BLaER1 (cell line): ENCODE results near the gene ADCY2.

Experiments
- H3K27ac ChIP-seq: shearing (Covaris generic); formaldehyde crosslinking; 2 replicates; pipeline ENCODE4 v1.8.1; 2022
- H3K27me3 ChIP-seq: shearing (Covaris generic); formaldehyde crosslinking; 2 replicates; pipeline ENCODE4 v1.8.1; 2022
- H3K36me3 ChIP-seq: shearing (Covaris generic); formaldehyde crosslinking; 2 replicates; pipeline ENCODE4 v1.8.1; 2022
- H3K4me1 ChIP-seq: shearing (Covaris generic); formaldehyde crosslinking; 2 replicates; pipeline ENCODE4 v1.8.1; 2022
- H3K4me2 ChIP-seq: shearing (Covaris generic); formaldehyde crosslinking; 2 replicates; pipeline ENCODE4 v1.8.1; 2022
- H3K4me3 ChIP-seq: shearing (Covaris generic); formaldehyde crosslinking; 2 replicates; pipeline ENCODE4 v1.8.1; 2022
- H3K9ac ChIP-seq: shearing (Covaris generic); formaldehyde crosslinking; 2 replicates; pipeline ENCODE4 v1.8.1; 2022
- H3K9me3 ChIP-seq: shearing (Covaris generic); formaldehyde crosslinking; 2 replicates; pipeline ENCODE4 v1.8.1; 2022
- H4K20me1 ChIP-seq: shearing (Covaris generic); formaldehyde crosslinking; 2 replicates; pipeline ENCODE4 v1.8.1; 2022
- Cebpa-rat ChIP-seq: shearing (Covaris generic); IDR thresholded peaks from 2 replicates; pipeline ENCODE4 v1.8.1; 2022

ADCY2 gene

GRCh38 chr5:7816535-7816901, 420.6 kb downstream of the ADCY2 start:
- no peaks in the 10 kb centered on the region for H4K20me1 ChIP-seq
- no peaks in the 10 kb centered on the region for H3K27me3 ChIP-seq
- TF ChIP-seq Cebpa-rat, result no peak
- no peak overlapping the region for H3K27ac ChIP-seq
- H3K9ac ChIP-seq, result no peak overlapping the region
- no peak overlapping the region for H3K4me2 ChIP-seq
- no peaks in the 10 kb centered on the region for H3K9me3 ChIP-seq
- no peak overlapping the region for H3K4me3 ChIP-seq
- no peaks in the 10 kb centered on the region for H3K36me3 ChIP-seq
- H3K4me1 ChIP-seq, result peaks cover 15% of the 10 kb centered on the region

- Histone ChIP-seq H4K20me1 (no peaks in the 10 kb centered on the region), H3K36me3 (no peaks in the 10 kb centered on the region), H3K9ac (no peak overlapping the region), H3K4me1 (no peaks in the 10 kb centered on the region), H3K4me3 (no peak overlapping the region), H3K9me3 (no peaks in the 10 kb centered on the region), H3K27me3 (no peaks in the 10 kb centered on the region), H3K4me2 (no peak overlapping the region), H3K27ac (no peak overlapping the region)
- no peak for TF ChIP-seq Cebpa-rat
Measured at GRCh38 chr5:7822449-7822848, 426.5 kb downstream of the ADCY2 start.

- Histone ChIP-seq H4K20me1 (no peaks in the 10 kb centered on the region), H3K9ac (no peak overlapping the region), H3K27me3 (no peaks in the 10 kb centered on the region), H3K4me2 (no peak overlapping the region), H3K4me3 (no peak overlapping the region), H3K4me1 (no peaks in the 10 kb centered on the region), H3K27ac (no peak overlapping the region), H3K9me3 (no peaks in the 10 kb centered on the region), H3K36me3 (no peaks in the 10 kb centered on the region)
- no peak for TF ChIP-seq Cebpa-rat
Measured at GRCh38 chr5:7823594-7823993, 427.7 kb downstream of the ADCY2 start.

GRCh38 chr5:7824995-7825394, 429.1 kb downstream of the ADCY2 start:
- no peak for TF ChIP-seq Cebpa-rat
- no peaks in the 10 kb centered on the region for H4K20me1 ChIP-seq
- H3K9me3 ChIP-seq, result no peaks in the 10 kb centered on the region
- no peak overlapping the region for H3K4me2 ChIP-seq
- H3K36me3 ChIP-seq, result no peaks in the 10 kb centered on the region
- no peaks in the 10 kb centered on the region for H3K4me1 ChIP-seq
- H3K27me3 ChIP-seq, result no peaks in the 10 kb centered on the region
- H3K4me3 ChIP-seq, result no peak overlapping the region
- H3K27ac ChIP-seq, result no peak overlapping the region
- no peak overlapping the region for H3K9ac ChIP-seq

GRCh38 chr5:7825630-7826029, 429.7 kb downstream of the ADCY2 start:
- Histone ChIP-seq H3K36me3 (no peaks in the 10 kb centered on the region), H3K9me3 (no peaks in the 10 kb centered on the region), H3K27me3 (no peaks in the 10 kb centered on the region), H3K4me1 (no peaks in the 10 kb centered on the region), H4K20me1 (no peaks in the 10 kb centered on the region), H3K4me3 (no peak overlapping the region), H3K27ac (no peak overlapping the region), H3K9ac (no peak overlapping the region), H3K4me2 (no peak overlapping the region)
- no peak for TF ChIP-seq Cebpa-rat

- TF ChIP-seq Cebpa-rat, result no peak
- Histone ChIP-seq H3K27me3 (no peaks in the 10 kb centered on the region), H3K4me3 (no peak overlapping the region), H3K9ac (no peak overlapping the region), H3K9me3 (no peaks in the 10 kb centered on the region), H4K20me1 (no peaks in the 10 kb centered on the region), H3K27ac (no peak overlapping the region), H3K36me3 (no peaks in the 10 kb centered on the region), H3K4me2 (no peak overlapping the region), H3K4me1 (no peaks in the 10 kb centered on the region)
Measured at GRCh38 chr5:7827610-7828009, 431.7 kb downstream of the ADCY2 start.

- no peak overlapping the region for H3K27ac ChIP-seq
- H3K27me3 ChIP-seq, result no peaks in the 10 kb centered on the region
- no peak overlapping the region for H3K9ac ChIP-seq
- no peaks in the 10 kb centered on the region for H3K9me3 ChIP-seq
- H3K4me1 ChIP-seq, result no peaks in the 10 kb centered on the region
- no peak overlapping the region for H3K4me2 ChIP-seq
- no peaks in the 10 kb centered on the region for H4K20me1 ChIP-seq
- no peak for TF ChIP-seq Cebpa-rat
- no peaks in the 10 kb centered on the region for H3K36me3 ChIP-seq
- no peak overlapping the region for H3K4me3 ChIP-seq
Measured at GRCh38 chr5:7828269-7828668, 432.3 kb downstream of the ADCY2 start.

GRCh38 chr5:7834982-7835381, 439.0 kb downstream of the ADCY2 start:
- no peak overlapping the region for H3K9ac ChIP-seq
- H3K4me2 ChIP-seq, result no peak overlapping the region
- no peak overlapping the region for H3K4me3 ChIP-seq
- H3K27me3 ChIP-seq, result no peaks in the 10 kb centered on the region
- H3K36me3 ChIP-seq, result no peaks in the 10 kb centered on the region
- H3K4me1 ChIP-seq, result peaks cover 9% of the 10 kb centered on the region; the same call in 1 of the 2 replicates
- no peak for TF ChIP-seq Cebpa-rat
- H4K20me1 ChIP-seq, result no peaks in the 10 kb centered on the region
- no peak overlapping the region for H3K27ac ChIP-seq
- no peaks in the 10 kb centered on the region for H3K9me3 ChIP-seq

- H3K27me3 ChIP-seq, result no peaks in the 10 kb centered on the region
- peaks cover 9% of the 10 kb centered on the region; the same call in 1 of the 2 replicates for H3K4me1 ChIP-seq
- no peak overlapping the region for H3K4me2 ChIP-seq
- H3K4me3 ChIP-seq, result no peak overlapping the region
- no peaks in the 10 kb centered on the region for H3K9me3 ChIP-seq
- H3K36me3 ChIP-seq, result no peaks in the 10 kb centered on the region
- H4K20me1 ChIP-seq, result no peaks in the 10 kb centered on the region
- no peak overlapping the region for H3K9ac ChIP-seq
- TF ChIP-seq Cebpa-rat, result no peak
- no peak overlapping the region for H3K27ac ChIP-seq
Measured at GRCh38 chr5:7837403-7837802, 441.5 kb downstream of the ADCY2 start.

- Histone ChIP-seq H3K9ac (no peak overlapping the region), H3K9me3 (no peaks in the 10 kb centered on the region), H3K27ac (no peak overlapping the region), H4K20me1 (no peaks in the 10 kb centered on the region), H3K4me1 (0 out of 2 replicates have a peak, but pooled peaks cover 2% of the 10 kb centered on the region), H3K4me2 (no peak overlapping the region), H3K4me3 (no peak overlapping the region), H3K36me3 (no peaks in the 10 kb centered on the region), H3K27me3 (no peaks in the 10 kb centered on the region)
- TF ChIP-seq Cebpa-rat, result no peak
Measured at GRCh38 chr5:7842531-7842930, 446.6 kb downstream of the ADCY2 start.

GRCh38 chr5:7844901-7845300, 449.0 kb downstream of the ADCY2 start:
- TF ChIP-seq Cebpa-rat, result no peak
- Histone ChIP-seq H3K4me3 (no peak overlapping the region), H3K36me3 (no peaks in the 10 kb centered on the region), H3K4me2 (no peak overlapping the region), H3K9me3 (peaks cover 9% of the 10 kb centered on the region), H3K27ac (no peak overlapping the region), H4K20me1 (no peaks in the 10 kb centered on the region), H3K9ac (no peak overlapping the region), H3K27me3 (peaks cover 11% of the 10 kb centered on the region), H3K4me1 (no peaks in the 10 kb centered on the region)
